ENCODE results near the gene ELP1.
A peak's percentile ranks its signal among the peaks of the same experiment; 100 is the strongest.

ELP1 gene

GRCh38 chr9:108933718-108934322 lies at the start of gene ELP1:
TSS of gene ELP1 (minus strand) at chr9:108934124. CDS start at chr9:108931146, 2,978 bp downstream.
- TF ChIP-seq CTCF (IDR thresholded peaks at IDR 0.05; ENCODE audit: insufficient read depth, low read length, poor library complexity, severe bottlenecking) = peak; percentile 47
- DNase-seq (ENCODE audit: extremely low read depth, insufficient read length) = peak; percentile 94
- no peaks in the 10 kb centered on the region for H3K27me3 ChIP-seq (replicated peaks; ENCODE audit: control insufficient read depth, insufficient read depth, low read length)
- peak within 1 kb of the TSS; percentile 99 for H3K4me3 ChIP-seq (replicated peaks; ENCODE audit: low read depth, low read length)
- H3K36me3 ChIP-seq (ENCODE audit: control insufficient read depth, insufficient read depth, low read length) = no peaks in the 10 kb centered on the region; the same call in 1 of the 2 replicates

GRCh38 chr9:108980893-108981292 lies 47.0 kb upstream of the ELP1 start:
- Histone ChIP-seq H3K36me3 (ENCODE audit: control insufficient read depth, insufficient read depth, low read length) (no peaks in the 10 kb centered on the region; the same call in 1 of the 2 replicates), H3K27me3 (replicated peaks; ENCODE audit: control insufficient read depth, insufficient read depth, low read length) (no peaks in the 10 kb centered on the region), H3K4me3 (replicated peaks; ENCODE audit: low read depth, low read length) (no peak overlapping the region)
- no peak for DNase-seq (ENCODE audit: extremely low read depth, insufficient read length)
- no peak for TF ChIP-seq CTCF (IDR thresholded peaks at IDR 0.05; ENCODE audit: insufficient read depth, low read length, poor library complexity, severe bottlenecking)

GRCh38 chr9:108978205-108978604 lies 44.3 kb upstream of the ELP1 start:
- TF ChIP-seq CTCF (IDR thresholded peaks at IDR 0.05; ENCODE audit: insufficient read depth, low read length, poor library complexity, severe bottlenecking) = no peak
- no peaks in the 10 kb centered on the region; the same call in 1 of the 2 replicates for H3K36me3 ChIP-seq (ENCODE audit: control insufficient read depth, insufficient read depth, low read length)
- DNase-seq (ENCODE audit: extremely low read depth, insufficient read length) = no peak

GRCh38 chr9:108973895-108974294 lies 40.0 kb upstream of the ELP1 start:
- no peak for TF ChIP-seq CTCF (IDR thresholded peaks at IDR 0.05; ENCODE audit: insufficient read depth, low read length, poor library complexity, severe bottlenecking)
- Histone ChIP-seq H3K36me3 (ENCODE audit: control insufficient read depth, insufficient read depth, low read length) (peaks cover 1% of the 10 kb centered on the region; the same call in 1 of the 2 replicates), H3K4me3 (replicated peaks; ENCODE audit: low read depth, low read length) (no peak overlapping the region), H3K27me3 (replicated peaks; ENCODE audit: control insufficient read depth, insufficient read depth, low read length) (no peaks in the 10 kb centered on the region)
- DNase-seq (ENCODE audit: extremely low read depth, insufficient read length) = no peak

More at GRCh38 chr9:108978205-108978604, 44.3 kb upstream of the ELP1 start:
- Histone ChIP-seq H3K4me3 (replicated peaks; ENCODE audit: low read depth, low read length) (no peak overlapping the region), H3K27me3 (replicated peaks; ENCODE audit: control insufficient read depth, insufficient read depth, low read length) (no peaks in the 10 kb centered on the region)

GRCh38 chr9:108972626-108973209 lies 38.8 kb upstream of the ELP1 start:
- DNase-seq (ENCODE audit: extremely low read depth, insufficient read length) = no peak
- peaks cover 1% of the 10 kb centered on the region; the same call in 1 of the 2 replicates for H3K36me3 ChIP-seq (ENCODE audit: control insufficient read depth, insufficient read depth, low read length)
- no peak for TF ChIP-seq CTCF (IDR thresholded peaks at IDR 0.05; ENCODE audit: insufficient read depth, low read length, poor library complexity, severe bottlenecking)
- H3K4me3 ChIP-seq (replicated peaks; ENCODE audit: low read depth, low read length) = no peak overlapping the region
- H3K27me3 ChIP-seq (replicated peaks; ENCODE audit: control insufficient read depth, insufficient read depth, low read length) = no peaks in the 10 kb centered on the region
